HG02852 (cell line): ENCODE results near the gene GMDS.

Experiments used
- ATAC-seq: cut with Tn5 transposase; IDR thresholded peaks from one replicate; pipeline ENCODE4 v1.9.1; 2021; ENCODE audit warnings: mild to moderate bottlenecking, moderate library complexity; ENCODE audit not compliant: unreplicated experiment

The GMDS gene

DNA sequence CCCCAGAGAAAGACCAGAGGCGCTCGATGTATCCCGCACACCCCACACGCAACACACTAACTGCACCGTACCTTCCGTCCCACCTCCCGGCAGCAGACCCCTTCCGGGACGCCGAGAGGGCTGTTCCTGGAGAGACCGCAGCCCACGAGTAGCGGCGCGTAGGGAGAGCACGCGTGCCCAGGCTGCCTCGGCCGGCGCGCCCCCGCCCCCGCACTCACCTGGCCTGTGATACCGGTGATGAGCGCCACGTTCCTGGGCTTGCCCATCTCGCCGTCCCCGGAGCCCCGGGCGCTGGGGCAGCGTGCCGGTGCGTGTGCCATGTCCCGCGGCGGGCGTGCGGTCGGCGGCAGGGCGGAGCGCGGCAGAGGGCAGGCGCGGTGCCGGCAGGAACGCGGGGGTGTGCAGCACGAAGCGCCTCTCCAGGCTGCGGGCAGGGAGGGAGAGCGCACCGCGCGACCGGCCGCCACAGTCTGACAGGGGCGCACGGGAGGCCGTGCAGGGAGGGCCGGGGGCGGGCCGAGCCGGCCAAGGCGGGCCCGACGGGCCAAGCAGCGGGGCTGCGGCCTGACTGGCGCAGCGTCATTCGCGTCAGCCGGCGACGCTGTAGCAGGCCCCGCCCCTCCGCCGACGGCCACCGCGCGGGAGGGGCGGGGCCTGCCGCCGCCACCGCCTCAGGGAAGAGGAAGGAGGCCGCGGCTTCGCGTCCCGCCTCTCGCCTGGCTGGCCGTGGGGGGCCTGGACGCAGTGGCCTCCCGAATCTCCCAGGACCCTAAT is at the start of gene GMDS:
Gene GMDS (minus strand): TSS at position 503 of the 774 bp plus-strand sequence.
- peak; percentile 87 for ATAC-seq

- ATAC-seq = no peak
These were observed 40.1 kb upstream of the GMDS start for GRCh38 chr6:2285510-2285909.

- no peak for ATAC-seq
These were observed 30.5 kb upstream of the GMDS start for GRCh38 chr6:2275892-2276242.

DNA sequence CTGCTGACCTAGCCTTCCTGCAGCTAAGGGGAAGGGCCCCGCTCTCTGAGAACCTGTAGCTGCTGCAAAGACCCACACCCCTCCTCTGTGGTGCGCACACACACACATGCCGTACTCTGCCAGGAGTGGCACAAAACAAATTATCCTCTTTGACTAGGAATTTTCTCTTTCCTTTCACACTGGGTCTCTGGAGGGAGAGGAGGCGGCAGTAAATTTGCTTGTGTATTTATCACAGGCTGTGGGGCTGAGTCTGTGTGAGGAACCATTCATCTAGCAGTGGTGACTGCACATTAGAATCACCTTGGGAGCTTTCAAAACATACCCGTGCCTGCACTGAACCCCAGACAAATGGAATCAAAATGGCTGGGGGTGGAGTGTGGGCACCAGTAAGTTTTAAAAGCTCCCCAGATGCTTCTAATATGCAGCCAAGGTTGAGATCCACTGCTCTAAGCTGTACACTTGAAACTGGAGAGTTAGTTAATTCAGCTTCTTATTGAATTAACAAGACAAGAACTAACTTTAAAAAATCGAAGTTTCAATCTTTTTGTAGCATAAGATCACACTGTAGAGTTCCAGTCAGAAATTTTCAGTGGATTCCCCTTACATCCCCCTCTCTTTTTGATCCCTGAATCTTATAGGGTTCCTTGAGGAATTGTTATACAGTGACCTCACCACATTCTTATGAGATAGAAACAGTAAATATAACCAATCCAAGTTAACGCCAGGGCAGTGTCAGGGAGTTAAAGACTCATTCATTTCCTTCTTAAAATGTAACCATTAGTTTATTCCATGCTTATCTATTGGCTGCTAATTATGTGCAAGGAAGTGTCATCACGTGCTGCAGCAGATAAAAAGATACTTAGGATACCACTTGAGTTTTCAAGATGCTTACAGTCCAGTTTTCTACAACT is 29.8 kb upstream of the GMDS start:
- no peak for ATAC-seq

DNA sequence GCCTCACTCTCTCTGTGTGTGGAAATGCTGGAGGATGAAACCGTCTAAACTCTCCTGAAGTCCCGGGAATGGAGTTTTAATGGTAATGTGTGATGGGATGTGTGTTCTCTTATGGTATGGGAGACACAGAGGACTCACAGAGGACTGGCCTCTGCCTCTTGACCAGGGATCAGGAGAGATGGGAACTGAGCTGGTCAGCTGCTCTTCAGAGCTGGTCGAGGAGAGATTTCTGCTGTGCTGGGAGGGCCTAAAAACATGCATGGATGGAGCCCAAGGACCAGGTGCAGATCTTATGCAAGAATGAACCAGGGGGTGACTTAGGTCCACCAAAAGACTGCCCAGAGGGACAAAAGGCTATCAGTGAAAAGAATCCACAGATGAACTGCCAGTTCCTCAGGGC is 27.3 kb upstream of the GMDS start:
- no peak for ATAC-seq

DNA sequence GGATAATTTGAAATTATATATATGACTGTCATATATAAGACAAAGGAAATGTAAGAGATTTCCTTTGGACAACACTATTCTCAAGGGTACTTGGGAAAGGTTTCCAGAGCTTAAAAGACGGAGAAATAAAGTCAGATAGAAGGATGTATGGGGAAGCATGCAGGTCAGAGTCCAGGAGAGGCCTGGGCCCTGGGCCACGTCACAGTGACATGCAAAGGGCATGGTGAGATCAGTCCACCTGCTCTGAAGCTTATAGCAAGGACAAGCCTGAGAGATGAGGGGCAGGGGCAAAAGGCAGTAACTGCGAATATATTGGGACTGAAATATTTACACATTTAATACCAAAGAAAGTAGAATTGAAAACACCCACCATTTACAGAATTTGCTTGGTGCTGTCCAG is 24.6 kb upstream of the GMDS start:
- no peak for ATAC-seq

DNA sequence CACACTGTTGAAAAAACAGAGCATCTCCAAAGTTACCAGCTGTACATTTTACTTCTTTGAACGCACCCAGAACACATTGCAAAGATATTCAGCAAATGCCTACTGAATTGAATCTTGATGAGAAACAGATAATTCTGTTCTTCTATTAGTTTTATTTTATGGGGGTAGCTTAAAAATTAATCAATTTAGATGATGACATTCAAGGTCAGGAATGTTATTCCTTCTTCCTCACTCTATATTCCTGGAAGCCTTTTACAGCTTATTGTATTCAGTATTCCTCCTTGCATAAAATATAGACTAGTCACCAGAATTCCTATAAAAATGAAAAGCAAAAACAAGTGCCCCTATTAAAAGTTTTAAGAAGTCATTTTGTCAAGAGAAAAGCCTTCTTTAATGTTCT is 21.4 kb upstream of the GMDS start:
- no peak for ATAC-seq

DNA sequence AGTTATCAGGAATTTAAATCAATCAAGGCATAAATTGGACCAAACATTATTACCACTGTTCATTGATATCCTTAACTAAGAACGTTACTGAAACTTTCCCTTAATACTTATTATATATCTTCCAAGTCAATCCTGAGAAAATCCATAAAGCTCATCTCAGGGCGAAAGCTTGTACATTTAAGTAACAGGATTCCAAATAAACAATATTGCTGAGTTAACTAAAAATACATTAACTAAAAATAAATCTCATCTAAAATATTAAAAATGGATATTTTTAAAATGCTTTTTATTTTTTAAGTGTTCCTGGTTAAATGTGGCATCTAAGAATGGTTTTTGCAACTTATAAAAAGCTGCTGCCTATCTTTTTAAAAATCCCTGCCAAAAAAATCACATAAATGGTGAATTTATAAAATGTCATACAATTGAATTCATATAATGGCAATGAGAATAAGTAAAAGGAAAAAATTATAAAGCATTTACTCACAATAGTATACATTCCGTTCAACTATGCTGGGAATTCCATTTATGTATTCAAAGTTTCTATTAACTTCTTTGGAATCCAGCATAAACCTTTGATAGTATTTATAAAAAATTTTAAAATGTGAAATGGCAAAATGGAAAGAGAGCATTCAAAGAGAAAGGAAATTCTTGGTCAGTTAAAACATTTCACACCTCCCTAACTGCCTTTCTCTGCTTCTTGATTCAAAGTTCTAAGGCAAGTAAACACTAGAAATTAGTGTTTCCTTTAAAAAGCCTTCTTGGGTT is 20.8 kb upstream of the GMDS start:
- no peak for ATAC-seq

GRCh38 chr6:2264932-2265331 is 19.5 kb upstream of the GMDS start:
- ATAC-seq = no peak

GRCh38 chr6:2263896-2264295 is 18.5 kb upstream of the GMDS start:
- ATAC-seq = no peak

GRCh38 chr6:2259574-2259973 is 14.2 kb upstream of the GMDS start:
- no peak for ATAC-seq

DNA sequence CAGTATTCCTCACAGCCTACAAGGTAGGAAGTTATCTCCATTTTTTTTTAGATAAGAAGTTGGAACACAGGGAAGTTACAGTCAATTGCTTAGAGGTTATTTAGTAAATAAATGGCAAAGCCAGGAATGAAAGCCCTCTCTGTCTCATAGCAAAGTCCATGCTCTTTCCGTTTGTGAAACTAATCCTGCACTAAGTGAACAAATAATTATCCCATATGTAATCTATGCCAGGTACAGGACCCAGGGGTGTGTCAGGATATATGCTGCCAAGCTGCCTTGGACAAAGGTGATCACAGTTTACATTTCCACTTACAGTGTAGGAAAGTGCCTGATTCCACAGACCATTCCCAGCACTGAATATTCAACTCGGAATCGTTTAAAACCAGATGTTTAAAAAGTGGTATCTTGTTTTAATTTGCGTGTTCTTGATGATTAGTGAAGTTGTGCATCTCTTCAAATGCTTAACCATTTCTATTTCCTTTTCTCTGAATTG is 13.6 kb upstream of the GMDS start:
- ATAC-seq = no peak

- ATAC-seq = no peak
These were observed 12.7 kb upstream of the GMDS start for GRCh38 chr6:2258112-2258511.

- ATAC-seq = no peak
These were observed 12.0 kb upstream of the GMDS start for GRCh38 chr6:2257363-2257762.

DNA sequence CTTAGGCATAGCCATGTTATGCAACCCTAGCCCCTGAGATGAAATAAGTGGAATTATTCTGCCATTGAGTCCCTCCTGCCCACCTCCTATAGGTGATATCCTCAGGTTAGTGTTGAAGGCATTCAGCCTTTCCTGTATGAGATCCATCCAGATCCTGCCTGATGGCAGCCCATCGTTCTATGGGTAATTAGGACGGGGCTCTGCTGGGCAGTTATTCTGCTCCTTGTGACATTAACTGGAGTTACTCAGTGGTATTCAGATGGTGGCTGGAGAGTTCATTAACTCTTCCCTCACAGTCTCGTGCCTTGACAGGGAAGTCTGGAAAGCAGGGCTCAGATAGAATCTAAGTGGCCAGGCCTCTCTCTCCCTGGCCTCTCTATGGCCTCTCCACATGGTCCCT is 9.3 kb upstream of the GMDS start:
- ATAC-seq = no peak

GRCh38 chr6:2249126-2249525 is 3.7 kb upstream of the GMDS start:
- ATAC-seq = no peak

GRCh38 chr6:2247664-2248063 is 2.3 kb upstream of the GMDS start:
- ATAC-seq = no peak

DNA sequence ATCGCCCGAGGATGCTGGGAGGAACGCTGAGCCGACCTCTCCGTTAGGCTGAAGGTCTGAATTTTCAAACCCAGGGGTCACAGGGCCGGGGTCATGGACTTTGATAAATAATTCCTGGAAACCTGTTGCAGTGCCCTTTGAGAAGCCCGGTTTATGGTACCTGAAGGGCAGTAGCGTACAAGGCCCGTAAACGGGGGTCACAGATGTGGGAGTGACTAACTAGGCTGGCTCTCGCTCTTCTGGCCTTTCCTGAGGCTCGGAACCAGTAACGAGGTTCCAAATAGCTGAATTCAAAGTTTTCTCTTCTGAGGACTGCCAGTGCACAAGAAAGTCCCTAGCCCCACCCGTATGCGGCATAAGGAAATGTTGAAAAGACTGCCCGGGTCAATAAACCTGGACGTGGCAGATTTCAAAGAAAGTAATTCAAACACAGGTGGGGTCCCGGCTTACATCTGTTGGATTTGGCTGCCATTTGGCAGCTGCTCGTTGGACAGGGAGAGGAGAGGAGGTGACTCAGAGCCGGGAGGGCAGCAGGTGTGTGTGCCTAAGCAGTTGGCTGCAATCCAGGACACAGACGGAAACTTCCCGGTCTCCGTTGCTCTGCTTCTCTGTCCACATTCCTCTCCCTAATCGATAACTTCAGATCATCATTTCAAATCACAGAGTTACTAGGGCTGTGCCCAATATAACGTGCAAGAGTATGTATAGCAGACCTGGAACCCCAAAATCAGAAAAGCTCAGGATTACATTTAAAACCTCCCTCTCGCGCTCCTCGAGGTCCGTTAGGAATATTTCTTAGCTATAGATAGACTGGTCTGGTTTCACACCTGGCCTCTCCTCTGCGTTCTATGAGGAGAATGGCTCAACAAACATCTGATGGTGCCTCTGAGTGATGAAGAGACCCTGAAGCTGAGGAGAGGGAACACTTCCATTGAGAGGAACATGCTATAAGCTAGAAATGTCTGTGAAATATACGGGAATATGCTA is 765 bp upstream of the GMDS start:
- peak; percentile 14 for ATAC-seq

GRCh38 chr6:2244261-2245102 is 923 bp downstream of the GMDS start:
- ATAC-seq = no peak
